LNCAP (cell line): ENCODE measurements around the gene CLEC4A.

Experiments
- TF ChIP-seq, protein P1 (sequence below): fragments of 450-650 bp; IDR thresholded peaks from 2 replicates; pipeline ENCODE4 v1.5.1; 2017; ENCODE audit warnings: mild to moderate bottlenecking

The CLEC4A gene

DNA sequence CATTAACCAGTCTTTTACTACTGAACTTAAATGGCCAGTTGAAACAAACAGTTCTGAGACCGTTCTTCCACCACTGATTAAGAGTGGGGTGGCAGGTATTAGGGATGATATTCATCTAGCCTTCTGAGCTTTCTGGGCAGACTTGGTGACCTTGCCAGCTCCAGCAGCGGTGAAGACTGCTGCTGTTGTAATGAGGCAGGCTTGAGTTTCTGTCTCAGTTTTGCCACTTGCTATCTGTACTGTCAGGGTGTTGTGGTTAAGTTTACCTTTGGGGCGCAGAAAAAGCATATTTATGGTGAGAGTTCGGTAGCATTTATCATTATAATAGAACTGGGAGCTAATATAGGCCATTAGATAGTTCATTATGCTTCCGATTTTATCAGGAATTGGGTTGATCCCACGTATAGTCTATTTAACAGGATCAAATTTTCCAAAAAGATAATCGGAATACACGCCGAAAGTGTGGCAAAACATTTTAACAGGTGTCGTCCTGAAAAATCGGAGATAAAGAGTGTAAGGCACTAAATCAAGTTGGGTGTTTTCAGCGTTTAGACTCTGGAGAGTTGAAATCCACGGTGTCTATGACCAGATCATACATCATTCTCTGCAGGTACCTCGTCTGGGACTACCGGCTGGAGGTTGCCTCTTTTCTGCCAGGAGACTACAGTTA is 42.0 kb upstream of the CLEC4A start:
- TF ChIP-seq, protein P1, sequence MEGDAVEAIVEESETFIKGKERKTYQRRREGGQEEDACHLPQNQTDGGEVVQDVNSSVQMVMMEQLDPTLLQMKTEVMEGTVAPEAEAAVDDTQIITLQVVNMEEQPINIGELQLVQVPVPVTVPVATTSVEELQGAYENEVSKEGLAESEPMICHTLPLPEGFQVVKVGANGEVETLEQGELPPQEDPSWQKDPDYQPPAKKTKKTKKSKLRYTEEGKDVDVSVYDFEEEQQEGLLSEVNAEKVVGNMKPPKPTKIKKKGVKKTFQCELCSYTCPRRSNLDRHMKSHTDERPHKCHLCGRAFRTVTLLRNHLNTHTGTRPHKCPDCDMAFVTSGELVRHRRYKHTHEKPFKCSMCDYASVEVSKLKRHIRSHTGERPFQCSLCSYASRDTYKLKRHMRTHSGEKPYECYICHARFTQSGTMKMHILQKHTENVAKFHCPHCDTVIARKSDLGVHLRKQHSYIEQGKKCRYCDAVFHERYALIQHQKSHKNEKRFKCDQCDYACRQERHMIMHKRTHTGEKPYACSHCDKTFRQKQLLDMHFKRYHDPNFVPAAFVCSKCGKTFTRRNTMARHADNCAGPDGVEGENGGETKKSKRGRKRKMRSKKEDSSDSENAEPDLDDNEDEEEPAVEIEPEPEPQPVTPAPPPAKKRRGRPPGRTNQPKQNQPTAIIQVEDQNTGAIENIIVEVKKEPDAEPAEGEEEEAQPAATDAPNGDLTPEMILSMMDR, result no peak

DNA sequence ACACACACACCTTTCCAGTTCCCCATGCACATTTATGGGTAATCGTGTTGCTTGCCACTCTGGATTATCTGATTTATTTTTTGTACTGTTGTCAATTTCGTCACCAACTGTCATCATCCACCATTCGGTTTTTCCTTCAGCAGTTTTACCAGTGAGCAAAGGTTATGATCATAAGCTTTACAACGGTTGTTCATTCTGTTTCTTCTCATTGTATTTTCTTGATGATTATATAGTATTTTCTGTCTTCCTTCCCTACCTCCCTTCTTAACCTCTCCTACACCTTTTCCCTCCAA is 40.7 kb upstream of the CLEC4A start:
- TF ChIP-seq, protein P1, result no peak

DNA sequence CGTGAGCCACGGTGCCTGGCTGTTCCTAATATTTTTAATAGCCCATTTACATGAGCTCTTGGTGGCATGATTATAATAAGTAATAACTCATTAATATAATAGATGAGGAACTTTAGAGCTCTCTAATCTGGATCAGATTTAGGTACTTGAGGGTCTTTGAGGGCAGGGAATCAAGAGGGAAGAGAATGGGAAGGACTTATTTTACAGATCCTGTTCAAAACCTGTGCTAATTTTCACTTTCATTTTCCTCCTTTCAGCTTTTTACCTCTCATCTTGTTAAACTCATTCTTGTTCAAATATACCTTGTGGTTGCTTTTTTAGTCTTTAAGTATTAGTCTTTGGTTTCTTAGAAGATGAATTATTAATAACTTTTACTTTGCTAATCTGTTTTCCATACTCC is 35.8 kb upstream of the CLEC4A start:
- TF ChIP-seq, protein P1, result no peak

DNA sequence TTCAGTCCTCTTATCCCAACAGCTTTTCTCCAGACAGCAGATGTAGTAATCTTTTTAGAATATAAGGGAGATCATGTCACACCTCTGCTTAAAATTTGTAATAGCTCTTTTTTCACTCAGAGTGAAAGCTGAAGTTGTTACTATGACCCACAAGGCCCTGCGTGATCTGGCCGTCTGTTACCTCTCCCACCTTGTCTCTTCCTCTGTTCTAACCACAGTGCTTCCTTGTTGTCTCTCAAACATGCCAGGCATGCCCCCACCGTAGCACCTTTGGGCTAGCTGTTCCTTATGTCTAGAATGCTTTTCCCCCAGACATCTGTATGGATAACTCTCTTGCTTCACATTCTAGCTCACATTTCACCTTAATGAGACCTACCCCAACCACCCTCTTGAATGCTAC is 34.8 kb upstream of the CLEC4A start:
- TF ChIP-seq, protein P1, result no peak

DNA sequence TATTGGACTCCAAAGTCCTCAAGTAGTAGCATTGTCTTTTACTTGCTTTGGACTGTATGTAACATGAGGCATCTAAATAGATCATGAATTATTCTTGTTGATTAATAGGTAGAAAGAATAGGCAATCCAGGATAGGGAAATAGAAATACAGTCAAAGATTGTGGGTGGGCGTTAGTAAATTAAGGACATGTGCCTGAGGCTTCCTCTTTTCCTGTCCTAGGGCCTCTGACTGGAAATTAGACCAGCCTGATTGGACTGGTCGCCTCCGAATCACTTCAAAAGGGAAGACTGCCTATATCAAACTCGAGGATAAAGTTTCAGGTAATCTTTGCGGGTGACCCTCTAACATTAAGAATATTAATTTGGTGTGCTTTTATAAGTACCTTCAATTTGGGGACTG is 33.7 kb upstream of the CLEC4A start:
- TF ChIP-seq, protein P1, result no peak

DNA sequence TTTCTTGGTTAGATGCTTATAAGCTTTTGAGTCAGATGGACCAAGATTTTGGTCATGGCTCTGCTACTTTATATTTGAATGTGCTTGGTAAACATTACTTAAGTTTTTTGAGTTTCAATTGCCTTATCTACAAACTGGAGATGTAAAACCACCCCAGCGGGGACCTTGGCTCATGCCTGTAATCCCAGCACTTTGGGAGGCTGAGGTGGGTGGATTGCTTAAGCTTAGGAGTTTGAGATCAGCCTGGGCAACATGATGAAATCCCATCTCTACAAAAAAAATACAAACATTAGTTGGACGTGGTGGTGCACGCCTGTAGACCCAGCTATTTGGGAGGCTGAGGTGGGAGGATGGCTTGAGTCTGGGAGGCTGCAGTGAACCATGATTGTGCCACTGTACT is 30.1 kb upstream of the CLEC4A start:
- TF ChIP-seq, protein P1, result no peak

DNA sequence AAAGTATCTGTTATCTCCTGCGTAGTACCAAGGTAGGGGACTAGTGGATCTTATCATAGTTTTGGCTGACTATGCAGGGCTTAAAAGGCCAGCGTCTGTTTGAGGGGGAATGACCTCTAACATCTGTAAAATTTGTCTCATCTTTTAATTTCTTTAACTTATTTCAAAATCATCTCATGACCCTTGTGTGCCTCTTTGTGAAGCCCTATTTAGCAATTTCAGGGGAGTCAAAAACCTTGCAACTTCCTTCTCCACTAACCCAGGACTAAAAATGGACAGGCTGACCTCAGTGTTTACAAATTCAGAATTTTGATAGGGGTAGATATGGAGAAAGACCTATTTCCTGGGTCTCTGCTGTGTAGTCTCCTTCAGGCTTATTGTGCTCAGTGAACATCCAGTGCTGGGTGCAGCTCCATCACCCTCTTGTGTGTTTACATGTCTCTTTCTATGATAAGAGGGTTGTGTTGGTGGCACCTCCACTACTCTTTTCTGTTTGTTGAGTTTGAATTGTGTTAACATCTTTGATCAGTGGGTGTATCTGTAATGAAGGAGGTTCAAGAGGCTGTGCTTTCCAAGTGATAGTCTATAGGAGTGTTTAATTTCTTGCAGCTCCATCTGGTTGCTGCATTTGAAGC is 27.0 kb upstream of the CLEC4A start:
- TF ChIP-seq, protein P1, result no peak

DNA sequence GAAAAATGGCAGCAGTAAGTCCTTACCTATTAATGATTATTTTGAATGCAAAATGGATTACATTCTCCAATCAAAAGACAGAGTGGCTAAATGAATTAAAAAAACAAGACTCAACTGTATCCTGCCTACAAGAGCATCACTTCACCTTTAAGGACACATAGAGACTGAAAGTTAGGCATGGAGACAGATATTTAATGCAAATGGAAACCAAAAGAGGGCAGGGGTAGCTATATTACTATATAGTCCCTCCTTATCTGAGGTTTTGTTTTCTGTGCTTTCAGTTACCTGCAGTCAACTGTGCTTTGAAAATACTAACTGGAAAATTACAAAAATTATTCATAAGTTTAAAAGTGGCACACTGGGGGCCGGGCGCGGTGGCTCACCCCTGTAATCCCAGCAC is 24.2 kb upstream of the CLEC4A start:
- TF ChIP-seq, protein P1, result no peak
